Ascending aorta (tissue), 2 donors: ENCODE results near the gene ANKRD66. TPM values are rescaled to one million over a fixed set of nuclear protein-coding genes. Genes with fewer than 3 reads are reported as not detected.

Experiments
- DNase-seq, 2 donors: peaks; one replicate each; pipeline ENCODE4 v3.0.0-alpha.2; 2019; ENCODE audit warnings: low spot score in 2 of 2
- H3K27ac ChIP-seq, 2 donors: fragments of 200-600 bp; sonication (generic); one replicate each; pipeline ENCODE4 v1.5.1; 2016 to 2017; ENCODE audit warnings: mild to moderate bottlenecking in 1 of 2
- H3K27me3 ChIP-seq: fragments of 200-600 bp; sonication (generic); one replicate; pipeline ENCODE4 v1.5.1; 2017
- H3K36me3 ChIP-seq, 2 donors: fragments of 200-600 bp; sonication (generic); one replicate each; pipeline ENCODE4 v1.5.1; 2016
- H3K4me1 ChIP-seq, 2 donors: fragments of 200-600 bp; sonication (generic); one replicate each; pipeline ENCODE4 v1.5.1; 2016 to 2017; ENCODE audit warnings: mild to moderate bottlenecking in 1 of 2
- H3K4me3 ChIP-seq, 2 donors: fragments of 200-600 bp; sonication (generic); one replicate each; pipeline ENCODE4 v1.5.1; 2016 to 2017; ENCODE audit warnings: mild to moderate bottlenecking in 1 of 2
- H3K9me3 ChIP-seq, 2 donors: fragments of 200-600 bp; sonication (generic); one replicate each; pipeline ENCODE4 v1.5.1; 2016
- intact Hi-C: fragments of 100-400 bp; cut with DNase I; formaldehyde crosslinking; loops from one replicate; pipeline ENCODE4 v1.15.1; 2023
- total RNA-seq: library from RNA; depleted of rRNA; stranded (reverse); fragments of >200 nt; gene quantifications from one replicate; pipeline ENCODE4 v1.1.0, GENCODE V29; 2016
- TF ChIP-seq, protein P1 (sequence below), 3 experiments: fragments of 200-600 bp in 2 of 3; fragments of 450-650 bp in 1 of 3; sonication (generic) in 2 of 3; IDR thresholded peaks; one replicate each; pipeline ENCODE4 v1.5.1; 2016 to 2019; ENCODE audit warnings: antibody characterized with exemption in 3 of 3, mild to moderate bottlenecking in 1 of 3, moderate library complexity in 1 of 3

The ANKRD66 gene
- not detected for total RNA-seq

DNA sequence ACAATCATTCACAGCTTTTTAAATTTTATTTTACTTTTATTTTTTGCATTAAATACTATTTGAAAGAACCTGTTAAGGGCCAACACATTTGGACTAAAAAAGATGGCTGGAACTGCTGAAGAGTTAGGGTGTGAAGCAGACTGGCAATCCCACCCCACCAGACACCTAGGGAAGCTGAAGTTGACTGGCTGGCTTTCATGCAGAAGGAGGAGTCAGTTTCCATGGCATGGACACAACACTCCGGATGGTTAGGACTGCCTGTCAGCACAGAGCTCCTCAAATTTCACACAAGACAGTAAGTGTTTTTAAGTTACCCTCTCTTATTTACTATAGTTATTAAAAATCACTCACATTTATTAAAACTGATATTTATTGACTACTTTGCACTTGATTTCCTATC lies at the start of gene ANKRD66:
ANKRD66 (plus strand) TSS at position 238 of the 400 bp plus-strand sequence. CDS start 5,016 bp downstream, outside the sequence.
- Histone ChIP-seq H3K4me3 (no peak within 1 kb of the TSS), H3K27ac (no peak within 1 kb of the TSS), H3K4me1 (no peaks in the 10 kb centered on the region), H3K27me3 (no peaks in the 10 kb centered on the region), H3K36me3 (no peaks in the 10 kb centered on the region), H3K9me3 (no peaks in the 10 kb centered on the region)
- intact Hi-C loops = no loop called here
- DNase-seq = no peak
- TF ChIP-seq, protein P1, sequence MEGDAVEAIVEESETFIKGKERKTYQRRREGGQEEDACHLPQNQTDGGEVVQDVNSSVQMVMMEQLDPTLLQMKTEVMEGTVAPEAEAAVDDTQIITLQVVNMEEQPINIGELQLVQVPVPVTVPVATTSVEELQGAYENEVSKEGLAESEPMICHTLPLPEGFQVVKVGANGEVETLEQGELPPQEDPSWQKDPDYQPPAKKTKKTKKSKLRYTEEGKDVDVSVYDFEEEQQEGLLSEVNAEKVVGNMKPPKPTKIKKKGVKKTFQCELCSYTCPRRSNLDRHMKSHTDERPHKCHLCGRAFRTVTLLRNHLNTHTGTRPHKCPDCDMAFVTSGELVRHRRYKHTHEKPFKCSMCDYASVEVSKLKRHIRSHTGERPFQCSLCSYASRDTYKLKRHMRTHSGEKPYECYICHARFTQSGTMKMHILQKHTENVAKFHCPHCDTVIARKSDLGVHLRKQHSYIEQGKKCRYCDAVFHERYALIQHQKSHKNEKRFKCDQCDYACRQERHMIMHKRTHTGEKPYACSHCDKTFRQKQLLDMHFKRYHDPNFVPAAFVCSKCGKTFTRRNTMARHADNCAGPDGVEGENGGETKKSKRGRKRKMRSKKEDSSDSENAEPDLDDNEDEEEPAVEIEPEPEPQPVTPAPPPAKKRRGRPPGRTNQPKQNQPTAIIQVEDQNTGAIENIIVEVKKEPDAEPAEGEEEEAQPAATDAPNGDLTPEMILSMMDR (IDR thresholded peaks at IDR 0.05) = no peak

DNA sequence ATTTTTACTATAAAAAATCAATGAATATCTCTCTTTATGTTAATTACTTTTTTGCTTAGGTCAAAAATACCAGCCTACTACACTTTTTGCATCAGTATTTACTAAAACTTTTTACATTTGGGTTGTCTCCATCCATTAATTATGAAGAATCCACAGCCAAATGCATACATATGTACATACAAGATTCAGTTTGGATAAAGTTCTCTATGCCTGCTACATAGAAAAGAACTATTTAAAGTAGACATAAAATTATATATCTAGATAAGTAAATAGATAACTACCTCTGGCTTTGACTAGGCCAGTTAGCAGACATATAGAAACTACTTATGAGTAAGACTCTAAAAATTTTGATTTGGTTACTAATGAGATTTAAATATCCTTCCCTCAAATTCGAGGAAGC lies 46.8 kb upstream of the ANKRD66 start:
- no peak overlapping the region for H3K27ac ChIP-seq

DNA sequence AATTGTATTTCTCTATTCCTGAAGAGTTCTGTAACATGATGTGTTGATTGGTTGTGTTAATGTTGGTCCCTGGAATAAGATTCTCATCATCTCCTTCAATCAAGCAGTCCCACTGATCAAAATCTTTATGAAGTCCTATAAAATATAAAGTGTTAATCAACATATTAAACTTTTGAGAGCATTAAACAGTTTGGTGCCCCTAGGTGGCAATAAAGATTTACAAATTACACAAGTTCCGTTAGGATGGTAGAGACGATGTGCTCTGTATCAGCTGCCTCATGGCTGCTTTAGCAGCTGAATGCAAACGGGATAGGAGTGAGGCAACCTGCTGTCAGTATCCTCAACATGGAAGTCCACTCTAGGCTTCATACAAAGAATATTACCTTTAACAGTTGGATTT lies 42.2 kb upstream of the ANKRD66 start:
- Histone ChIP-seq H3K27ac (no peak overlapping the region), H3K4me1 (no peaks in the 10 kb centered on the region), H3K27me3 (no peaks in the 10 kb centered on the region), H3K9me3 (no peaks in the 10 kb centered on the region), H3K36me3 (no peaks in the 10 kb centered on the region), H3K4me3 (no peak overlapping the region)
- no peak for DNase-seq
- TF ChIP-seq, protein P1 (IDR thresholded peaks at IDR 0.05) = peak in 1 of 3 experiments; percentile 8
- intact Hi-C loops = no loop called here

More for the DNA sequence above, 46.8 kb upstream of the ANKRD66 start:
- no peak overlapping the region for H3K4me3 ChIP-seq
- no peaks in the 10 kb centered on the region for H3K27me3 ChIP-seq
- no peaks in the 10 kb centered on the region for H3K9me3 ChIP-seq
- TF ChIP-seq, protein P1 (IDR thresholded peaks at IDR 0.05) = no peak
- intact Hi-C loops = no loop called here
- no peaks in the 10 kb centered on the region for H3K36me3 ChIP-seq
- no peak for DNase-seq
- H3K4me1 ChIP-seq = no peaks in the 10 kb centered on the region

DNA sequence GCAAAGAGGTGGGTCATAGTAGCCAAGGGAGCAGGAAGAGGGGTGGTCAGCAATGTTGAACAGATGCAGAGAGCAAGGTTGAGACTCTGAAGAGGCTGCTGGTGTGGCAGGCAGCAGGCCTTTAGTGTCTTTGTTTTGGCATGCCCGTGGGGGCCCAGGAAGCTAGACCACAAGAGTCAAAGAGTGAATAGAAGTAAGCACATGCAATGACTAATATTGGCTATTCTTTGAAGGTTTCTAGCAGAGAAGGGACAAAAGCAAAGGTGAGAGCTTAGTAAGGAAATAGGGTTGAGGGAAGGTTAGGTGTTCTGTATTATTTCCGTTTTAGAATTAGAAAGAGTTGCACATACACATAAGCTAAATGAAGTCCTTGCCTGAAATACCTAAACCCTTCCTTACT lies 40.3 kb upstream of the ANKRD66 start:
- DNase-seq = no peak

DNA sequence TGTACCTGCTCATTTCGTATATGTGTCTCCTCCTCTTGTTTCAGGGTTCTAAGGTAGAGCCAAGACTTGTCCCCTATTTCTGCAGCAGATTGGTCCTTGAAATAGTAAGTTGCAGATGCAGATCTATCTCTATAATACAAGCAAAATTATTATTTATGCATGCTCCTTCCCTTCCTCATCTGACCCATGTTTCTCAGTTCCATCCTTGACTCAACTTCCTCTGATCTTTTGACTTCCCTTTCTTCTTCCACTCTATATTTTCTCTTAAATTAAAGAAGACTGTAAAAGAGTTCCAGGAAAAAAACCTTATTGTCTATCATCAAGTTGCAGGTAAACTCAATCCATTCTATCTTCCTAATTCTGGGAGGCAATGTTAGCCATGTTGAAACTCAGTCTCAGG lies 35.2 kb upstream of the ANKRD66 start:
- Histone ChIP-seq H3K27me3 (no peaks in the 10 kb centered on the region), H3K9me3 (no peaks in the 10 kb centered on the region), H3K27ac (no peak overlapping the region), H3K4me3 (no peak overlapping the region), H3K4me1 (no peaks in the 10 kb centered on the region), H3K36me3 (no peaks in the 10 kb centered on the region)
- TF ChIP-seq, protein P1 (IDR thresholded peaks at IDR 0.05) = no peak
- no peak for DNase-seq
- intact Hi-C loops = no loop called here

More for the DNA sequence above, 40.3 kb upstream of the ANKRD66 start:
- Histone ChIP-seq H3K9me3 (no peaks in the 10 kb centered on the region), H3K27ac (no peak overlapping the region), H3K36me3 (no peaks in the 10 kb centered on the region), H3K4me3 (no peak overlapping the region), H3K27me3 (no peaks in the 10 kb centered on the region), H3K4me1 (no peaks in the 10 kb centered on the region)
- TF ChIP-seq, protein P1 (IDR thresholded peaks at IDR 0.05) = no peak
- intact Hi-C loops = no loop called here

DNA sequence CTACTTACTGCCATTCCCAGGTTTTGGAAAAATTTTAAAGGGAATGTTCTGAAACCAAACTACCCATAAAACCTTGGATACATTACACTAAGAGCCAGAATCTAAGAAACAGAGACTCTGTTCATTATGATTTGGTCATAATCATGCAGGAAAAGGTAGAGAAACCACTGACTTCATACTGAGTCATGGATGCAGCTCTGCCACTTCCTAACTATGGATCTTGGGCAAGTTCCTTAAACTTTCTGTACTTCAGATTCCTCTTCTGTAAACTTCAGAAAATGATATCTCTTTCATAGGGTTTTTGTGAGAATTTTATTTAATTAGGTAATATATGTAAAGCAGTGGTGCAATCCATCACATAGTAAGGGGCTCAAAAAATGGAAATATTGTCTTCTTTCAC lies 31.6 kb upstream of the ANKRD66 start:
- DNase-seq = no peak
- intact Hi-C loops = no loop called here
- no peaks in the 10 kb centered on the region for H3K9me3 ChIP-seq

More for the DNA sequence above, 31.6 kb upstream of the ANKRD66 start:
- Histone ChIP-seq H3K36me3 (no peaks in the 10 kb centered on the region), H3K27me3 (no peaks in the 10 kb centered on the region), H3K27ac (no peak overlapping the region), H3K4me1 (no peaks in the 10 kb centered on the region), H3K4me3 (no peak overlapping the region)
- TF ChIP-seq, protein P1 (IDR thresholded peaks at IDR 0.05) = no peak
